AG08396 (cell line): Measurements from ENCODE around the gene EXOC6B.

Source experiments
- DNase-seq: peaks from one replicate; pipeline ENCODE4 v3.0.0; 2012; ENCODE audit warnings: low spot score, mixed read lengths

The EXOC6B gene

GRCh38 chr2:72207334-72207733, 618.5 kb downstream of the EXOC6B start:
- DNase-seq = no peak

- DNase-seq = no peak
Observed at GRCh38 chr2:72205504-72205881, 620.3 kb downstream of the EXOC6B start.

GRCh38 chr2:72204786-72205503, 620.9 kb downstream of the EXOC6B start:
- DNase-seq = no peak

- DNase-seq = peak; percentile 25
Observed at GRCh38 chr2:72204156-72204785, 621.6 kb downstream of the EXOC6B start.

GRCh38 chr2:72198532-72199241, 627.1 kb downstream of the EXOC6B start:
- DNase-seq = peak; percentile 45

- no peak for DNase-seq
Observed at GRCh38 chr2:72193723-72194122, 632.1 kb downstream of the EXOC6B start.

- DNase-seq = no peak
Observed at GRCh38 chr2:72191441-72191840, 634.4 kb downstream of the EXOC6B start.

- DNase-seq = no peak
Observed at GRCh38 chr2:72185206-72185605, 640.6 kb downstream of the EXOC6B start.

- DNase-seq = no peak
Observed at GRCh38 chr2:72183466-72183865, 642.4 kb downstream of the EXOC6B start.

GRCh38 chr2:72183016-72183415, 642.8 kb downstream of the EXOC6B start:
- no peak for DNase-seq

- no peak for DNase-seq
Observed at GRCh38 chr2:72182547-72182946, 643.3 kb downstream of the EXOC6B start.

GRCh38 chr2:72181616-72182015, 644.2 kb downstream of the EXOC6B start:
- DNase-seq = no peak

- no peak for DNase-seq
Observed at GRCh38 chr2:72180351-72180750, 645.5 kb downstream of the EXOC6B start.

- no peak for DNase-seq
Observed at GRCh38 chr2:72178551-72178950, 647.3 kb downstream of the EXOC6B start.

GRCh38 chr2:72176281-72176680, 649.6 kb downstream of the EXOC6B start:
- no peak for DNase-seq

- DNase-seq = no peak
Observed at GRCh38 chr2:72175636-72176035, 650.2 kb downstream of the EXOC6B start.

GRCh38 chr2:72173640-72174321, 652.1 kb downstream of the EXOC6B start:
- DNase-seq = no peak

GRCh38 chr2:72172478-72172877, 653.4 kb downstream of the EXOC6B start:
- DNase-seq = no peak

- no peak for DNase-seq
Observed at GRCh38 chr2:72166279-72166678, 659.6 kb downstream of the EXOC6B start.

- no peak for DNase-seq
Observed at GRCh38 chr2:72165792-72166191, 660.0 kb downstream of the EXOC6B start.

GRCh38 chr2:72162574-72162973, 663.3 kb downstream of the EXOC6B start:
- no peak for DNase-seq

GRCh38 chr2:72159211-72159993, 666.4 kb downstream of the EXOC6B start:
- DNase-seq = no peak
